ENCODE results near the gene WNK2.

WNK2 gene

GRCh38 chr9:93218161-93218560 lies 34.2 kb downstream of the WNK2 start:
- no peaks in the 10 kb centered on the region for H3K27me3 ChIP-seq (ENCODE audit: control insufficient read depth, low read length)
- peaks cover 12% of the 10 kb centered on the region for H3K4me1 ChIP-seq (ENCODE audit: control insufficient read depth, low read length)
- no peaks in the 10 kb centered on the region for H3K79me2 ChIP-seq (ENCODE audit: control insufficient read depth, low read length)
- no peaks in the 10 kb centered on the region for H3K36me3 ChIP-seq (ENCODE audit: control insufficient read depth, low read length)
- H3K4me3 ChIP-seq (ENCODE audit: low read length): no peak overlapping the region
- no peaks in the 10 kb centered on the region for H3K9me3 ChIP-seq (ENCODE audit: control insufficient read depth, insufficient read depth, low read length)
- H4K20me1 ChIP-seq (ENCODE audit: control insufficient read depth, insufficient read depth, low read depth, low read length): no peaks in the 10 kb centered on the region
- no peak for TF ChIP-seq EZH2phosphoT487 (IDR thresholded peaks at IDR 0.05; ENCODE audit: borderline replicate concordance, low read length)
- TF ChIP-seq CTCF (IDR thresholded peaks at IDR 0.05; ENCODE audit: low read depth, low read length, poor library complexity, severe bottlenecking): no peak
- no peaks in the 10 kb centered on the region for H3K9me2 ChIP-seq (replicated peaks; ENCODE audit: control insufficient read depth, low read length)
- H3K27ac ChIP-seq (ENCODE audit: low read depth, low read length): no peak overlapping the region
- H3F3A ChIP-seq (ENCODE audit: control insufficient read depth, insufficient read depth): no peaks in the 10 kb centered on the region
- no peak overlapping the region for H3K4me2 ChIP-seq (ENCODE audit: low read length)

- H3K9me2 ChIP-seq (replicated peaks; ENCODE audit: control insufficient read depth, low read length): no peaks in the 10 kb centered on the region
- H3K4me3 ChIP-seq (ENCODE audit: low read length): no peak overlapping the region
- H3K4me1 ChIP-seq (ENCODE audit: control insufficient read depth, low read length): peaks cover 18% of the 10 kb centered on the region
- no peak overlapping the region for H3K4me2 ChIP-seq (ENCODE audit: low read length)
- no peak for TF ChIP-seq EZH2phosphoT487 (IDR thresholded peaks at IDR 0.05; ENCODE audit: borderline replicate concordance, low read length)
- no peak for TF ChIP-seq CTCF (IDR thresholded peaks at IDR 0.05; ENCODE audit: low read depth, low read length, poor library complexity, severe bottlenecking)
- no peaks in the 10 kb centered on the region for H3K36me3 ChIP-seq (ENCODE audit: control insufficient read depth, low read length)
- no peaks in the 10 kb centered on the region for H4K20me1 ChIP-seq (ENCODE audit: control insufficient read depth, insufficient read depth, low read depth, low read length)
- H3K9me3 ChIP-seq (ENCODE audit: control insufficient read depth, insufficient read depth, low read length): no peaks in the 10 kb centered on the region
- no peaks in the 10 kb centered on the region for H3K79me2 ChIP-seq (ENCODE audit: control insufficient read depth, low read length)
- H3K27ac ChIP-seq (ENCODE audit: low read depth, low read length): no peak overlapping the region
- no peaks in the 10 kb centered on the region for H3F3A ChIP-seq (ENCODE audit: control insufficient read depth, insufficient read depth)
- no peaks in the 10 kb centered on the region for H3K27me3 ChIP-seq (ENCODE audit: control insufficient read depth, low read length)
Measured at GRCh38 chr9:93218671-93219420, 34.9 kb downstream of the WNK2 start.

- Histone ChIP-seq H3K9me3 (ENCODE audit: control insufficient read depth, insufficient read depth, low read length) (no peaks in the 10 kb centered on the region), H3K27me3 (ENCODE audit: control insufficient read depth, low read length) (no peaks in the 10 kb centered on the region), H3K9me2 (replicated peaks; ENCODE audit: control insufficient read depth, low read length) (no peaks in the 10 kb centered on the region), H3F3A (ENCODE audit: control insufficient read depth, insufficient read depth) (no peaks in the 10 kb centered on the region), H3K36me3 (ENCODE audit: control insufficient read depth, low read length) (no peaks in the 10 kb centered on the region), H3K27ac (ENCODE audit: low read depth, low read length) (no peak overlapping the region), H3K4me2 (ENCODE audit: low read length) (no peak overlapping the region), H3K4me1 (ENCODE audit: control insufficient read depth, low read length) (peaks cover 20% of the 10 kb centered on the region), H4K20me1 (ENCODE audit: control insufficient read depth, insufficient read depth, low read depth, low read length) (no peaks in the 10 kb centered on the region), H3K79me2 (ENCODE audit: control insufficient read depth, low read length) (no peaks in the 10 kb centered on the region), H3K4me3 (ENCODE audit: low read length) (no peak overlapping the region)
- TF ChIP-seq CTCF (IDR thresholded peaks at IDR 0.05; ENCODE audit: low read depth, low read length, poor library complexity, severe bottlenecking) (no peak), EZH2phosphoT487 (IDR thresholded peaks at IDR 0.05; ENCODE audit: borderline replicate concordance, low read length) (no peak)
Measured at GRCh38 chr9:93219692-93220091, 35.8 kb downstream of the WNK2 start.

Measured in DOHH2 (cell line).